Measurements from ENCODE around the gene MBLAC1. TPM values are rescaled to one million over a fixed set of nuclear protein-coding genes. Genes with fewer than 3 reads are reported as not detected.
A peak's percentile ranks its signal among the peaks of the same experiment; 100 is the strongest.

The MBLAC1 gene
- total RNA-seq, 1 donor from 2014 or later = 4.3 TPM

DNA sequence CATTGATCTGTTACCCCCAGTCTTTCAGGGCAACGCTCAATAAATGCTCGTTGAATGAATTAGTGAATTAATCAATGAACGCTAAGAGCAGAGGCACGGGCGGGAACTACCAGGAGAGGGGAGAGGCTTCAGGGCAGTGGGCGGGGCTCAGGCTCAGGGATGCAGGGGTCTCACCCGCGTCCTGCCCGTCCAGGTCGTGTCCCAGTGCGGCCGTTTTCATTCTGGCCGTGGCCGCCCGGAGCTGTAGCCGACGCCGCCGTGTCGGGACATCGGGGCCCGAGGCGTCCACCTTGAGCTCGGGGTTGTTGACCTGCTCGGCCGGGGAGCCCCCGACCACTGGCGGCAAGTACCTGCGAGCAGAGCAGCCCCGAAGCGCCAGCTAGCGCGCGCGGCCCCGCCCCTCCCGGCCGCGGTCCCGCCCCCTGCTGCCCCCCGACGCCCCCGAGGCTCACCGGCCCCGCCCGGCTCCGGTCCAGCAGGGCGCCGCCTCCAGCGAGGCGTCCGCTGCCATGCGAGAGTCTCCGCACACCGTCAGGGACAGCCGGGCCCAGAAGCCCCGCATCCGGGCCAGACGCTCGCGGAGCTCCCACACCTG is 44.4 kb downstream of the MBLAC1 start:
- no peak for DNase-seq (ENCODE audit: low spot score)

DNA sequence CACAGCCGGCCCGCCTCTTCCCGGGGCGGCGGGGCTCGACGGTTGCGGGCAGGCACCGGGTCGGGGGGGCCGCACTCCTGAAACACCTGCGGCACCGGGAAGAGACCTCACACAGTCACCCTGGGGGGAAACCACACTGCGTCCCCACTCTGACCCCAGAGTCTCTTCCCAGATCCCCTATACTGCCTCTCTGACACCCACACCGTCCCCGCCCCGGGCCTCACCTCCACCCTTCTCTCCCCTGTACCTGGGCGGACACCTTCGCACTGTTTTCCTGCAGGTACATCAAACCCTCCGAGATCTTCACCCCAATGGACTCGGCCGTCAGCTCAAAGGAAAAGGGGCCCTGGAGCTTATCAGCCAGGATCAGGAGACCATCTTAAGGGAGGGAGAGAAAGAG is 45.1 kb downstream of the MBLAC1 start:
- no peak for DNase-seq (ENCODE audit: low spot score)

DNA sequence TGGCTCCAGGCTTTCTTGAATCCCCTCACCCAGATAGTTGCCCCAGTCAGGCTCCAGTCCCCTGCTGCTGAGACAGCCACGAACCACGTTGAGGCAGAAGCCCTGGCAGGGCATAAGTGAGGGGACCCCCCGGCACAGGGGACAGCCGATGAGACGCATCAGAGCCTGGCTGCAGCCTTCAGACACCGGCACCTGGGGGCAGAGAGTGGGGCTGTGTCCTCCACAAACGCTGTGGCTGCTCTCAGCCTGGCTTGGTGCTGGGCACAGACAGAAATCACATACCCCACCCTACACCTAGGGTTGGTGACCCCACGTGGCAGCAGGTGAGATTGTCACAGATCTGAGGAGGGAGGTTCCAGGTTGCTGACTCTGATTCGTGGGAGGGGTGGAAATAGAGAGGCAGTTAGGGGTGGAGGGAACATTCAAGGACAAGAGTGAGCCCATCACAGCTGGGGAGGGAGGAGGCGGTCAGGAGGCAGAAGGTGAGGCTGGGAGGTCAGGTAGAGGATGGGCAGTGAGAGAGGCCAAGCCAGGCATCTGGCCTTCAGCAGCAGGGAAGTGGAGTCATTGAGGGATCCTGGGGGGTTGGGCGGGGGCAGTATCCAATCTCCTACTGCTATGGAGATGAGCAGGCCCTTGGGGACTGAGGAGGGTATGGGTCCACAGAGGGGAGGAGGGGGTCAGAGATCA is 47.2 kb downstream of the MBLAC1 start:
- DNase-seq (ENCODE audit: low spot score) = no peak

DNA sequence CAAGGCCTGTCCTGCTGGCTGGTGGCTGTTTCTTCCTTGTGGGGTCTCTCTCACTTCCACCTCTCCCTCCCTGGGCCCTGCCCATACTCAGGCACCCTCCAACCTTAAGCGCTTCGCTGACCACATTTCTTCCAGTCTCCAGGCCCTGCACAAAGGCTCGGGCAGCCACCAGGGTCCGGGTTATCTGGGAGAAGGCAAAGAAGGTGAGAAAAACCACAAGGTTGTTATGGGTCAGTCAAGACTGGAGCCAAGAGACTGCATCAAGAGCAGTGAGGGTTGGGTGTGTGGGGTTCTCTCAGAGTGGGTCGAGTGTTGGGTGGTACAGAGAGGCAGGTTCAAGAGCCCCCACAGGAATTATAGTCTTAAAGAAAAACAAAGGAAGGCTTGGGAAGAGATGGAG is 47.8 kb downstream of the MBLAC1 start:
- DNase-seq (ENCODE audit: low spot score) = no peak

DNA sequence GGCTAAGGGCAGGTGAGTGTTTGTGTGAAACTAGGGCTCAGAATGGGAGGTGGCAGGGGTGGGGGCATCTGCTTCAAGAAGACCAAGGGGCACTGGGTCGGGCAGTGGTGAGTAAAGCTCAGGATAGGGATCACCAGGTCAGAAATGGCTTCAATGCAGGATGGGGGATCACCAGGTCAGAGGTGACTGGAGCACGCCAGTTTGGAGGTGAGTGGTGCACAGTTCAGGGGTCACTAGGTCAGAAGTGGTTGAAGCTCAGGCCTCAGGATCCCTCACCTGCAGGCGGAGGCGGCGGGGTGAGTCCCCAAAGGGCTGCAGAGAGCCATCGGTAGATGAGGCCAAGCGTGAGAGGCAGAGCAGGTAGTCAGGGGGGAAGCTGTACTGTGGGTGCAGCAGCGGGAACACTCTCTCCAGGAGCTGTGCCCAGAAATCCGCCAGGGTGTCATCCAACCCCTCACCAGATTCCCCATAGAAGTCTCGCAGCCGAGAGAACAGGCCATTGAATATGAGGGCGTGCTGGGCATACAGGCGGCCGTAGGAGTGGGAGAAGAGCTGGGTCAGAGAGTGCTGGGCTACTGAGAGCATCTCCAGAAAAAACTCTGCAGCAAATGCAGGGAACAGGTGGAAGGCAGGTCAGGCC is 48.6 kb downstream of the MBLAC1 start:
- DNase-seq (ENCODE audit: low spot score) = no peak

DNA sequence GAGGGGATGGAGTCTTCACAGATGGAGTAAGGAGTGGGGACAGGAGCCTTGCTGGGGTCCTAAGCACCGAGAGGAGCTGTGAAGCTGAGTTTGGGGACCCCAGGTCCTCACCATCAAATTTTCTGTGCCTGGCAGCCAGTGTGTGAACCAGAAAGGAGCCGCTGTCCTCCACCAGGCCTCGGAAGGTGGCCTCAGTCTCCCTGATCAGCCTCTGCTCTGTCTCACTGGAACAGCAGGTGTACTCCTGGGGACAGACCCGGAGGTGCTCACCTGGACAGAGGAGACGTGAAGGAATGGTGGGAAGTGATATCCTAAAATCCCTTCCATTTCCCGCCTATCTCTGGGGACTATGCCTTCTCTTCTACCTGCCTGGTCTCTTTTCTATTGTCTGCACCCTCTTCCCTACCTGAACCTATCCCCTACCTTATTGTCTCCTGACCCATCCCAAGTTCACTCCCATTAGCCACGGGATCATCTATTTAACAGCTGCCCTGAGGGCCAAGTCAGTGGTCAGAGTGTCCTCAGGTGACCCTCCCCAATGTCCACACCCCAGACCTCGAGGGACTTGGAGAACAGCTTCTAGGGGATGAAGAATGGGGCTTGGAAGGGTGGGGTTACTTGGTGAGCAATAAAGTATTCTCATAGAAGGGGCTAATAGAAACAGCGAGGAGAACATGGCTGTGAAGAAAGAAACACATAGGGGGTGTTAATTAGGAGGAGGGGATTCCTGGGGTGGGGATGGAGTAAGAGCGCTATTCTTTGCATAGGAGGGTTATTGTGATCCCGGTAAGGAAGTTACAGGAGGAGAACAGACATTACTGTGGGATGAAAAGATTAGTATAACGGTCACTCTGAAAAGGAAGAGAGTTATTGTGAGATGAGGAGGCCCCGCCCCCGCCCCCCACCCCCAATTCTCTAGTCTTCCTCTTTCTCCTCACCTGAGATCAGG is 49.6 kb downstream of the MBLAC1 start:
- no peak for DNase-seq (ENCODE audit: low spot score)

DNA sequence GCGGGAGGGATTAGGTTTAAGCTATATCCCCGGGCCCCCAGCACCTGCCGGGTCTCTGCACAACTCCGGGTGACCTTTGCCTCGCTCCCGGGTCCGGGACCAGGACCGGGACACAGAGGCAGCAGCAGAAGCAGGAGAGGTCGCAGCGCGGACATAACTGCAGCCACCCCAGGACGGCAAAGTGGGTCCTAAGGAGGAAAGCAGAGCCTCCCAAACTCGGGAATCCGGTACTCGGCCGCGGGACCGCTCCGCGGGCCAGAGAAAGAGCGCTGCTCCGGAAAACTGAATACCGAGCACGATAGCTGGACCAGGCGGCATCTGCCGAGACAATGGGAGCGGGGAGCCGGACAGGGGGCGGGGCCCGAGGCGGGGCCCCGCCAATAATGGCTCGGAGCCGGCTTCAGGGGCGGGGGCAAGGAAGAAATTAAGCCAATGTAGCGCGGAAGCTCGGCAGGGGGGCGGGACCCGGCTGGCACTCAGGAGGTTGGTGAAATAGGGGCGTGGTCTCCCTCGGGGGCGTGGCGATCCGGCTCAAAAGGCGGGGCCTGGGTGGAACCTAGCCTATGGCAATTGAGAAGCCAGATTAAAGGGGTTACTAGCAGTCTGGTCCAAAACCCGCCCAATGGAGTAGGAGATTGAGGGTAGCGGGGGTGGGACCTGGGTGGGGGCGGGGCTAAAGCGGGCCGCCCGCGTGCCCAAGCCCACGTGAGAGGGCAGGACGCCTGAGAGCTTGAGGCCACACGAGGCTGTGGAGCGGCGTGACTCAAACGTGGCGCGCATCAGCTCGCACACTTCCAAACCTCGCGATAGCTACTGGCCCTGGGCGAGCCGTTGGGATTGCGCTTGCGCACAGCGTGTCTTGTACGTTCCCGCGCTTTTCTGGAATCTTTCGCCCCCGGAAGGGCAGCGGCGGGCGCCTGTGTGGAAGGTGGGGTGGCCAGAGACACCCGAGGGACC is 50.6 kb downstream of the MBLAC1 start, which contains the start of the genes GPC2 and STAG3:
Gene GPC2 (minus strand): TSS at position 337 of the 957 bp plus-strand sequence. CDS start 182 bp downstream, at position 155.
Gene STAG3 (plus strand): TSS at position 874 of the 957 bp plus-strand sequence. CDS start 2,639 bp downstream, outside the sequence.
- DNase-seq (ENCODE audit: low spot score) = peak; percentile 97

Other genes with a start within 250 kb of the MBLAC1 start
- not detected for gene OR2AE1, start 249.9 kb upstream of the MBLAC1 start, total RNA-seq
- gene TRIM4, start 207.4 kb upstream of the MBLAC1 start, total RNA-seq = 33.1 TPM
- 0.26 TPM for gene GJC3, start 197.3 kb upstream of the MBLAC1 start, total RNA-seq
- 104 TPM for gene AZGP1, start 150.9 kb upstream of the MBLAC1 start, total RNA-seq
- gene ZKSCAN1, start 111.4 kb upstream of the MBLAC1 start, total RNA-seq = 173 TPM
- gene ZSCAN21, start 77.2 kb upstream of the MBLAC1 start, total RNA-seq = 12.7 TPM
- 30.4 TPM for gene ZNF3, start 45.2 kb upstream of the MBLAC1 start, total RNA-seq
- 113 TPM for gene COPS6, start 38.0 kb upstream of the MBLAC1 start, total RNA-seq
- 58.2 TPM for gene MCM7, start 25.6 kb upstream of the MBLAC1 start, total RNA-seq
- 34.1 TPM for gene AP4M1, start 25.3 kb upstream of the MBLAC1 start, total RNA-seq
- gene TAF6, start 7.6 kb upstream of the MBLAC1 start, total RNA-seq = 65.3 TPM
- gene CNPY4, start 7.3 kb upstream of the MBLAC1 start, total RNA-seq = 34.0 TPM
- gene LAMTOR4, start 22.0 kb downstream of the MBLAC1 start, total RNA-seq = 154 TPM
- gene TRAPPC14, start 31.8 kb downstream of the MBLAC1 start, total RNA-seq = 37.1 TPM
- 11.2 TPM for gene GAL3ST4, start 41.6 kb downstream of the MBLAC1 start, total RNA-seq
- gene GPC2, start 50.4 kb downstream of the MBLAC1 start, total RNA-seq = 5.6 TPM
- gene STAG3, start 51.0 kb downstream of the MBLAC1 start, total RNA-seq = 3.6 TPM
- gene PVRIG, start 93.0 kb downstream of the MBLAC1 start, total RNA-seq = 3.1 TPM
- gene SPDYE3, start 180.7 kb downstream of the MBLAC1 start, total RNA-seq = not detected
- gene PILRB, start 231.2 kb downstream of the MBLAC1 start, total RNA-seq = 70.3 TPM
- 8.0 TPM for gene PILRA, start 246.5 kb downstream of the MBLAC1 start, total RNA-seq

Data from mucosa of gallbladder (tissue), 1 donor.